Neural crest cell (in vitro differentiated cells): ENCODE measurements around the gene GPR52. TPM values are rescaled to one million over a fixed set of nuclear protein-coding genes. Genes with fewer than 3 reads are reported as not detected.
A peak's percentile ranks its signal among the peaks of the same experiment; 100 is the strongest.
"Not testable (repeated sequence)": the region's sequence is repeated elsewhere in the genome, so short reads cannot be mapped to it uniquely, and the experiment has no call there.

ENCODE experiments used
- DNase-seq: peaks from one replicate; pipeline ENCODE4 v3.0.0; 2021; ENCODE audit warnings: low read depth, mixed read lengths, low spot score
- H3K27ac Mint-ChIP-seq: one replicate; pipeline ENCODE4 v1.8.0; 2021; ENCODE audit warnings: mild to moderate bottlenecking, mixed read lengths; ENCODE audit not compliant: unreplicated experiment
- H3K27me3 Mint-ChIP-seq: 2 replicates; pipeline ENCODE4 v1.8.0; 2021; ENCODE audit warnings: low read depth, mild to moderate bottlenecking, mixed read lengths
- H3K36me3 Mint-ChIP-seq: 2 replicates; pipeline ENCODE4 v1.8.0; 2021; ENCODE audit warnings: low read depth, mild to moderate bottlenecking, mixed read lengths
- H3K4me1 Mint-ChIP-seq: 2 replicates; pipeline ENCODE4 v1.8.0; 2021; ENCODE audit warnings: mixed read lengths
- H3K4me3 Mint-ChIP-seq: one replicate; pipeline ENCODE4 v1.8.0; 2021; ENCODE audit warnings: mild to moderate bottlenecking, mixed read lengths
- H3K9me3 Mint-ChIP-seq: 2 replicates; pipeline ENCODE4 v1.8.0; 2021; ENCODE audit warnings: mixed read lengths
- total RNA-seq: library from RNA; stranded (reverse); gene quantifications from 2 replicates; pipeline ENCODE4 v1.2.1, GENCODE V29; 2021
- TF ChIP-seq, protein P1 (sequence below): fragments of 200-600 bp; sonication (generic); conservative IDR thresholded peaks from 2 replicates; pipeline ENCODE4 v1.5.0; 2021; ENCODE audit warnings: antibody characterized with exemption, mild to moderate bottlenecking

Gene GPR52
- total RNA-seq, 1 donor from 2014 or later, result 0.75 TPM

DNA sequence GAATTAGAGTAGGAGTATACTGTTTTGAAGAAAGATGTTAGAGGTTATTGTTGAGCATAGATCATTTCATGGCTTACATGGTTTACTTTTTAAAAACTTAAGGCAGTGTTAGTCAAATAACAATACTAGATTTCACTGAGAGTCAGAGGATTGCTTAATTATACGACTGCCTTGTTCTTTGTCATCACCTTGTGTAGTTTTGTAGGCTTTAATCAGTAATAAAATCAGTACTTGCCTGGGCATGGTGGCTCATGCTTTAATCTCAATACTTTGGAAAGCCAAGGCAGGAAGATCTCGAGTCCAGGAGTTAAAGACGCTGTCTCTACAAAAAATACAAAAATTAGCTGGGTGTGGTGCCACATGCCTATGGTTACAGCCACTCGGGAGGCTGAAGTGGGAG, 41.3 kb upstream of the GPR52 start:
- Mint-ChIP-seq H3K4me1 (peaks cover 4% of the 10 kb centered on the region), H3K4me3 (no peak overlapping the region), H3K9me3 (peaks cover 2% of the 10 kb centered on the region), H3K36me3 (no peaks in the 10 kb centered on the region), H3K27ac (no peak overlapping the region), H3K27me3 (no peaks in the 10 kb centered on the region)
- no peak for DNase-seq
- TF ChIP-seq, protein P1, sequence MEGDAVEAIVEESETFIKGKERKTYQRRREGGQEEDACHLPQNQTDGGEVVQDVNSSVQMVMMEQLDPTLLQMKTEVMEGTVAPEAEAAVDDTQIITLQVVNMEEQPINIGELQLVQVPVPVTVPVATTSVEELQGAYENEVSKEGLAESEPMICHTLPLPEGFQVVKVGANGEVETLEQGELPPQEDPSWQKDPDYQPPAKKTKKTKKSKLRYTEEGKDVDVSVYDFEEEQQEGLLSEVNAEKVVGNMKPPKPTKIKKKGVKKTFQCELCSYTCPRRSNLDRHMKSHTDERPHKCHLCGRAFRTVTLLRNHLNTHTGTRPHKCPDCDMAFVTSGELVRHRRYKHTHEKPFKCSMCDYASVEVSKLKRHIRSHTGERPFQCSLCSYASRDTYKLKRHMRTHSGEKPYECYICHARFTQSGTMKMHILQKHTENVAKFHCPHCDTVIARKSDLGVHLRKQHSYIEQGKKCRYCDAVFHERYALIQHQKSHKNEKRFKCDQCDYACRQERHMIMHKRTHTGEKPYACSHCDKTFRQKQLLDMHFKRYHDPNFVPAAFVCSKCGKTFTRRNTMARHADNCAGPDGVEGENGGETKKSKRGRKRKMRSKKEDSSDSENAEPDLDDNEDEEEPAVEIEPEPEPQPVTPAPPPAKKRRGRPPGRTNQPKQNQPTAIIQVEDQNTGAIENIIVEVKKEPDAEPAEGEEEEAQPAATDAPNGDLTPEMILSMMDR, result no peak

DNA sequence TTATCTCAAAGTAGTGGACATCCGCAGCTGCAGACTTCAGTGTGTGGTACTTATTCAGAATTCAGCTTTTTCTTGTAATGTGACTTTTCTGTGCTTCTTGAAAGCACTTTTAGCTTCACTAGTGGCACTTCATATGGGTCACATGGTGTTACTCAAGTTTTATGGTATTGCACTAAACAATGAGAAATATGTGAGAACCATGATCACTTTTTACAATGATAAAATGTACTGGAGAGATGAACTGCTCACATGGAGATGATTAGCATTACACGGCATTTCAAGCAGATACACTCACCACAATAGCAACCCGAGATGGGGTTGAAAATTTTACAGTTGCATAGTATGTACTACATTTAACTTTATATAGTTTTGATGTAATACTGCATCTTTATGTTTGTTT, 40.1 kb upstream of the GPR52 start:
- no peak overlapping the region for H3K4me3 Mint-ChIP-seq
- peaks cover 4% of the 10 kb centered on the region for H3K4me1 Mint-ChIP-seq
- no peaks in the 10 kb centered on the region for H3K36me3 Mint-ChIP-seq
- H3K9me3 Mint-ChIP-seq, result peaks cover 5% of the 10 kb centered on the region
- TF ChIP-seq, protein P1, result no peak
- DNase-seq, result no peak
- no peak overlapping the region for H3K27ac Mint-ChIP-seq
- no peaks in the 10 kb centered on the region for H3K27me3 Mint-ChIP-seq

DNA sequence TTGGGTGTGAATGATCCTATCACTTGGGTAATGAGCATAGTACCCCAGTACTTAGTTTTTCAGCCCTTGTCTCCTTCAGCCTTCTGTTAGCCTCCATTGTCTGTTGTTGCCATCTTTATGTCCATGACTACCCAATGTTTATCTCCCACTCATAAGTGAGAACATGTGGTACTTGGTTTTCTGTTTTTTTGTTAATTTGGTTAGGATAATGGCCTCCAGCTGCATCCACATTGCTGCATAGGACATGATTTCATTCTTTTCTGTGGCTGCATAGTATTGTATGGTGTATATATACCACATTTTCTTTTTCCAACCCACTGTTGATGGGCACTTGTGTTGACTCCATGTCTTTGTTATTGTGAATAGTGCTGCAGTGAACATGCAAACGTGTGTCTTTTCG, 39.6 kb upstream of the GPR52 start:
- Mint-ChIP-seq H3K4me1 (peaks cover 4% of the 10 kb centered on the region), H3K36me3 (no peaks in the 10 kb centered on the region), H3K4me3 (no peak overlapping the region), H3K27me3 (no peaks in the 10 kb centered on the region), H3K9me3 (peaks cover 5% of the 10 kb centered on the region), H3K27ac (no peak overlapping the region)
- TF ChIP-seq, protein P1, result no peak
- no peak for DNase-seq

DNA sequence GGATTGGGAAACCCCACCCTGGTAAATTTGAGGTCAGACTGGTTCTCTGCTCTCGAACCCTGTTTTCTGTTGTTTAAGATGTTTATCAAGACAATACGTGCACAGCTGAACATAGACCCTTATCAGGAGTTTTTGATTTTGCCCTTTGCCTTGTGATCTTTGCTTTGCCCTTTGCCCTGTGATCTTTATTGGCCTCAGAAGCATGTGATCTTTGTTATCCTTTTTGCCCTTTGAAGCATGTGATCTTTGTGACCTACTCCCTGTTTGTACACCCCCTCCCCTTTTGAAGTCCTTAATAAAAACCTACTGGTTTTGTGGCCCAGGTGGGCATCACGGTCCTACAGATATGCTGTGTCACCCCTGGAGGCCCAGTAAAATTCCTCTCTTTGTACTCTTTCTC, 38.0 kb upstream of the GPR52 start:
- DNase-seq, H3K4me1 Mint-ChIP-seq, H3K27me3 Mint-ChIP-seq, H3K36me3 Mint-ChIP-seq, H3K4me3 Mint-ChIP-seq, H3K27ac Mint-ChIP-seq, H3K9me3 Mint-ChIP-seq: not testable (repeated sequence)

DNA sequence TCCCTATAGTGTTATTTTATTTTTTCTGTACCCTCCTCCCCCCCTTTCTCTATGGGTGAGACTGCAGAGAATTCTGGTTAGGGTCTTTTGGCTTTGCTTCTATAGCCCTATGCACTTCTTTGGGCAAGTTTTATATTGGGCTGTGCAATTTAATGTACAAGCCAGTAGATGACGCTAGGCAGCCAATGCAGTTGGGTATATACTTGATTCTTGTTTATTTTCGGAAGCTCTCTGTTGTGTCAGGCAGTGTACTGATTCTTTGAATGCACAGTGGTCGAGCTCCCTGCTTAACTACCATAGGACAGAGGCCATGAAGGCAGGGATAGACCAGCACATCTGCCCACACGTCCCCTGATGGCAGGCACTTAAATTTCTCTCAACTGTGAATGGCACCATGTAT, 34.1 kb upstream of the GPR52 start:
- DNase-seq, result no peak
- no peaks in the 10 kb centered on the region for H3K27me3 Mint-ChIP-seq
- H3K4me1 Mint-ChIP-seq, result peaks cover 4% of the 10 kb centered on the region
- no peaks in the 10 kb centered on the region for H3K36me3 Mint-ChIP-seq
- H3K4me3 Mint-ChIP-seq, result no peak overlapping the region
- peaks cover 7% of the 10 kb centered on the region for H3K9me3 Mint-ChIP-seq
- TF ChIP-seq, protein P1, result peak; percentile 20
- no peak overlapping the region for H3K27ac Mint-ChIP-seq

DNA sequence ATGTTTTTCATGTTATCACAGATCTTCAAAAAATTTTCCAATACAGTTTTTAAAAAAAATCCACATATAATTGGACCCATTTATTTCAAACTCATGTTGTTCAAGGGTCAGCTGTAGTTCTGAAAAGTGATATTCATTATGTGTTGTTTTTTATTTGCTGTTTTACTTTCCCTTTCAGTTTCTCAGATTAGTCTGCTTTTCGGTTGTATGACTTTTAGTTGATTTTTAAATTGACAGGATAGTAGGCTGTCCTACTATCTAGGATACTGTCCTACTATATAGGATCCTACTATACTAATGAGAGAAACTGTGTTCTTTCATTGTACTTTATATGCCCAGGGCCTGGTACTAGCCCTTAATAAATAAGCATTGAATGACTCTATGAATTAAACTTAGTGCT, 33.6 kb upstream of the GPR52 start:
- no peak for DNase-seq
- Mint-ChIP-seq H3K4me1 (peaks cover 4% of the 10 kb centered on the region), H3K27me3 (no peaks in the 10 kb centered on the region), H3K9me3 (peaks cover 7% of the 10 kb centered on the region), H3K36me3 (no peaks in the 10 kb centered on the region), H3K4me3 (no peak overlapping the region), H3K27ac (no peak overlapping the region)
- TF ChIP-seq, protein P1, result no peak
